HepG2 (cell line): ENCODE results near the gene MAPK7. TPM values are rescaled to one million over a fixed set of nuclear protein-coding genes. Genes with fewer than 3 reads are reported as not detected.

Experiments used
- ATAC-seq: fragments of 200-7000 bp; cut with Tn5 transposase; 3 replicates; pipeline ENCODE4 v1.9.1; 2020; ENCODE audit warnings: mild to moderate bottlenecking, moderate library complexity
- BruUV-seq: library from RNA; stranded (reverse); fragments of 400-500 nt; replicated peaks from 2 replicates; lab custom pipeline; 2021; lab: Mats Ljungman, UMichigan
- CTCF ChIA-PET: fragments of 300-600 bp; formaldehyde crosslinking; extraction: SDS; loops from one replicate; lab custom pipeline; 2021; ENCODE audit warnings: low total read pairs, inconsistent platforms, low intra/inter-chr PET ratio; lab: Yijun Ruan, JAX
- POLR2A ChIA-PET: fragments of 350-600 bp; sonication (Branson Sonifier 250); formaldehyde crosslinking; loops from one replicate; lab custom pipeline; 2020; ENCODE audit warnings: antibody characterized with exemption, inconsistent platforms; lab: Yijun Ruan, JAX
- DNase-seq: peaks from one replicate; pipeline ENCODE4 v3.0.0-alpha.2; 2015; ENCODE audit warnings: low spot score
- FAIRE-seq: peaks from 3 replicates; lab custom pipeline; 2011; peaks lifted over from hg19 to GRCh38; lab: Jason Lieb, UNC
- H2AFZ ChIP-seq: one replicate; pipeline ENCODE4 v1.6.1; 2011; ENCODE audit warnings: low read length, inconsistent platforms
- H3K27ac ChIP-seq: fragments of 300-600 bp; 3 replicates; pipeline ENCODE4 v1.8.0; 2011; ENCODE audit warnings: mixed run types, mild to moderate bottlenecking, mixed read lengths, low read length, inconsistent platforms; ENCODE audit not compliant: insufficient read depth; ENCODE audit errors: extremely low read length
- H3K27me3 ChIP-seq, 2 experiments: fragments of 200-600 bp in 1 of 2; 2 replicates in 1 of 2; 3 replicates in 1 of 2; pipeline versions ENCODE4 v1.6.0 to v1.8.0; 2011; ENCODE audit warnings: low read length in 2 of 2, mild to moderate bottlenecking in 2 of 2, moderate library complexity in 2 of 2, inconsistent platforms in 1 of 2; ENCODE audit not compliant: insufficient read depth in 2 of 2, control insufficient read depth in 1 of 2
- H3K36me3 ChIP-seq, 2 experiments: fragments of 200-600 bp in 1 of 2; replicated peaks in 1 of 2; 2 replicates in 1 of 2; 3 replicates in 1 of 2; pipeline versions ENCODE4 v1.5.1 to v1.8.0; 2011; ENCODE audit warnings: low read length in 2 of 2, inconsistent platforms in 1 of 2; ENCODE audit not compliant: insufficient read depth in 2 of 2, control insufficient read depth in 1 of 2
- H3K4me1 ChIP-seq: 2 replicates; pipeline ENCODE4 v1.5.1; 2012; ENCODE audit warnings: low read length, inconsistent platforms; ENCODE audit not compliant: insufficient read depth
- H3K4me2 ChIP-seq: 2 replicates; pipeline ENCODE4 v1.6.0; 2011; ENCODE audit warnings: low read depth, low read length, inconsistent platforms
- H3K4me3 ChIP-seq, 3 experiments: fragments of 200-600 bp in 1 of 3; sonication (generic), shearing (Covaris generic) in 1 of 3; replicated peaks in 1 of 3; 2 replicates each; pipeline ENCODE4 v1.5.1; 2011 to 2016; ENCODE audit warnings: low read length in 3 of 3, inconsistent platforms in 2 of 3, low read depth in 2 of 3, mild to moderate bottlenecking in 2 of 3, control low read depth in 1 of 3, mixed read lengths in 1 of 3; ENCODE audit not compliant: insufficient read depth in 1 of 3
- H3K79me2 ChIP-seq: one replicate; pipeline ENCODE4 v1.6.1; 2011; ENCODE audit warnings: low read length, inconsistent platforms; ENCODE audit not compliant: insufficient read depth
- H3K9ac ChIP-seq: 2 replicates; pipeline ENCODE4 v1.6.0; 2011; ENCODE audit warnings: mild to moderate bottlenecking, low read depth, low read length, inconsistent platforms; ENCODE audit not compliant: insufficient read depth
- H3K9me3 ChIP-seq: 2 replicates; pipeline ENCODE4 v1.5.1; 2012; ENCODE audit warnings: mild to moderate bottlenecking, low read length
- H4K20me1 ChIP-seq: 2 replicates; pipeline ENCODE4 v1.6.0; 2011; ENCODE audit warnings: inconsistent platforms, mild to moderate bottlenecking, low read length, moderate library complexity; ENCODE audit not compliant: insufficient read depth
- BRF2 ChIP-seq: sonication (generic); formaldehyde crosslinking; IDR thresholded peaks from 2 replicates; pipeline ENCODE4 v1.8.1; 2022; ENCODE audit warnings: mild to moderate bottlenecking, missing genetic modification reagents
- CREB3 ChIP-seq: sonication (generic); formaldehyde crosslinking; IDR thresholded peaks from 2 replicates; pipeline ENCODE4 v1.5.0; 2020; ENCODE audit warnings: missing genetic modification reagents
- KLF12 ChIP-seq: sonication (generic); formaldehyde crosslinking; IDR thresholded peaks from 2 replicates; pipeline ENCODE4 v1.4.0; 2020; ENCODE audit warnings: missing genetic modification reagents, borderline replicate concordance
- MYNN ChIP-seq: sonication (generic); formaldehyde crosslinking; IDR thresholded peaks from 2 replicates; pipeline ENCODE4 v1.4.0; 2020; ENCODE audit warnings: mild to moderate bottlenecking, low read depth, missing genetic modification reagents
- PRDM4 ChIP-seq: sonication (generic); formaldehyde crosslinking; IDR thresholded peaks from 2 replicates; pipeline ENCODE4 v1.9.0; 2021; ENCODE audit warnings: missing genetic modification reagents, borderline replicate concordance
- SATB2 ChIP-seq: sonication (generic); formaldehyde crosslinking; IDR thresholded peaks from 2 replicates; pipeline ENCODE4 v1.5.0; 2020; ENCODE audit warnings: missing genetic modification reagents
- ZNF362 ChIP-seq: sonication (generic); formaldehyde crosslinking; IDR thresholded peaks from 2 replicates; pipeline ENCODE4 v1.4.0; 2020; ENCODE audit warnings: missing genetic modification reagents, mild to moderate bottlenecking, borderline replicate concordance
- ZNF615 ChIP-seq: sonication (generic); formaldehyde crosslinking; IDR thresholded peaks from 2 replicates; pipeline ENCODE4 v1.5.0; 2020; ENCODE audit warnings: mild to moderate bottlenecking, missing genetic modification reagents, borderline replicate concordance
- ZNF781 ChIP-seq: sonication (generic); formaldehyde crosslinking; IDR thresholded peaks from 2 replicates; pipeline ENCODE4 v1.5.1; 2020; ENCODE audit warnings: borderline replicate concordance, mild to moderate bottlenecking, missing genetic modification reagents; ENCODE audit errors: not compliant biosample characterization
- ZNF841 ChIP-seq: sonication (generic); formaldehyde crosslinking; IDR thresholded peaks from 2 replicates; pipeline ENCODE4 v1.8.1; 2023; ENCODE audit warnings: missing genetic modification reagents, borderline replicate concordance
- WGBS: methylation state at CpG from one replicate; pipeline ENCODE4 v1.1.6; 2017; ENCODE audit warnings: low lambda C conversion rate; 5-methylcytosine and 5-hydroxymethylcytosine counted together
- in situ Hi-C: cut with HindIII; loops from 2 replicates; pipeline ENCODE4 v1.10.0; 2017; ENCODE audit warnings: low pct_unique_long_range_greater_than_20kb; ENCODE audit not compliant: extremely low pct_ligation_motif_present
- intact Hi-C: fragments of 100-400 bp; cut with micrococcal nuclease; formaldehyde crosslinking; loops from one replicate; pipeline ENCODE4 v1.10.0; 2022; ENCODE audit not compliant: unreplicated experiment
- polyA plus RNA-seq, 8 experiments: library from polyadenylated mRNA; depleted of rRNA in 3 of 8; stranded (reverse) in 7 of 8; unstranded in 1 of 8; fragments of >200 nt; fragmentation: Illumina TruSeq in 4 of 8; extraction: Trizol in 4 of 8; gene quantifications; 2 replicates each; pipeline versions ENCODE4 v1.2.1 to v1.2.3, GENCODE V29; 2011 to 2016; ENCODE audit warnings: low read depth in 4 of 8, missing spikeins in 1 of 8, mixed read lengths in 1 of 8; ENCODE audit not compliant: insufficient read depth in 1 of 8
- total RNA-seq, 5 experiments: library from RNA; depleted of rRNA; stranded (reverse); fragments of >200 nt; fragmentation: Illumina TruSeq; extraction: Trizol; gene quantifications; 2 replicates each; pipeline ENCODE4 v1.2.3, GENCODE V29; 2016; ENCODE audit warnings: low read depth in 1 of 5

The MAPK7 gene
- total and polyA plus RNA-seq, 2 of the 13 experiments (the other 11 are each of a cell fraction or from before 2014, with no cell fraction given) = 2.9 to 5.9 TPM

- TF ChIP-seq ZNF362 (CRISPR knock-in tag) = no peak
- TF ChIP-seq ZNF841 (CRISPR knock-in tag) = no peak
These were observed 5.9 kb upstream of the MAPK7 start (continued) for GRCh38 chr17:19372439-19372838.

GRCh38 chr17:19372866-19373504 is 5.3 kb upstream of the MAPK7 start:
- POLR2A ChIA-PET = no interaction called here

GRCh38 chr17:19374136-19374535 is 4.2 kb upstream of the MAPK7 start:
- intact Hi-C loops (no loop called here), in situ Hi-C loops (no loop called here)
- no peak overlapping the region for H3K4me3 ChIP-seq
- DNase-seq (no peak), FAIRE-seq (no peak), ATAC-seq (no peak)
- POLR2A ChIA-PET = no interaction called here
- H4K20me1 ChIP-seq = no peaks in the 10 kb centered on the region
- H3K79me2 ChIP-seq = peaks cover 6% of the 10 kb centered on the region
- WGBS = 95% methylated on average over 5 of the region's 5 CpGs
- BruUV-seq = no TSS peak
- no peak overlapping the region for H3K27ac ChIP-seq
- no peak overlapping the region for H3K9ac ChIP-seq
- H3K4me1 ChIP-seq = peaks cover 26% of the 10 kb centered on the region
- H3K27me3 ChIP-seq = peaks cover 0 to 2% of the 10 kb centered on the region in 2 experiments; a peak in 1 of 5 replicates
- no peaks in the 10 kb centered on the region; a peak in 1 of 5 replicates for H3K36me3 ChIP-seq
- no peak overlapping the region for H3K4me2 ChIP-seq
- no peak overlapping the region for H2AFZ ChIP-seq
- CTCF ChIA-PET = no interaction called here
- no peaks in the 10 kb centered on the region for H3K9me3 ChIP-seq
- TF ChIP-seq ZNF781 = no peak
- TF ChIP-seq PRDM4 (CRISPR knock-in tag) = no peak
- no peak for TF ChIP-seq BRF2 (CRISPR knock-in tag)
- no peak for TF ChIP-seq SATB2 (CRISPR knock-in tag)
- TF ChIP-seq KLF12 (CRISPR knock-in tag) = no peak
- no peak for TF ChIP-seq CREB3 (CRISPR knock-in tag)

More at GRCh38 chr17:19372866-19373504, 5.3 kb upstream of the MAPK7 start:
- Histone ChIP-seq H3K27ac (no peak overlapping the region), H3K36me3 (no peaks in the 10 kb centered on the region; a peak in 1 of 5 replicates), H3K9ac (no peak overlapping the region), H4K20me1 (no peaks in the 10 kb centered on the region), H3K4me2 (no peak overlapping the region), H3K4me3 (no peak overlapping the region), H3K4me1 (peaks cover 36% of the 10 kb centered on the region), H3K79me2 (no peaks in the 10 kb centered on the region), H2AFZ (no peak overlapping the region), H3K9me3 (no peaks in the 10 kb centered on the region), H3K27me3 (peaks cover 0 to 2% of the 10 kb centered on the region in 2 experiments; a peak in 1 of 5 replicates)
- TF ChIP-seq MYNN (CRISPR knock-in tag) = no peak
- TF ChIP-seq ZNF615 = no peak
- WGBS = 90% methylated on average over 7 of the region's 8 CpGs
- intact Hi-C loops = no loop called here
- no TSS peak for BruUV-seq
- DNase-seq (no peak), ATAC-seq (no peak), FAIRE-seq (no peak)
- CTCF ChIA-PET = no interaction called here
- in situ Hi-C loops = no loop called here
